ENCODE data around the gene ACSF3.
"Not testable (repeated sequence)": the region's sequence is repeated elsewhere in the genome, so short reads cannot be mapped to it uniquely, and the experiment has no call there.

ACSF3 gene

GRCh38 chr16:89174877-89175276 is 81.2 kb downstream of the ACSF3 start:
- no peak for DNase-seq (ENCODE audit: low read depth, low spot score)

- DNase-seq (ENCODE audit: low read depth, low spot score): no peak
Observed at GRCh38 chr16:89175280-89176146, 81.9 kb downstream of the ACSF3 start.

DNA sequence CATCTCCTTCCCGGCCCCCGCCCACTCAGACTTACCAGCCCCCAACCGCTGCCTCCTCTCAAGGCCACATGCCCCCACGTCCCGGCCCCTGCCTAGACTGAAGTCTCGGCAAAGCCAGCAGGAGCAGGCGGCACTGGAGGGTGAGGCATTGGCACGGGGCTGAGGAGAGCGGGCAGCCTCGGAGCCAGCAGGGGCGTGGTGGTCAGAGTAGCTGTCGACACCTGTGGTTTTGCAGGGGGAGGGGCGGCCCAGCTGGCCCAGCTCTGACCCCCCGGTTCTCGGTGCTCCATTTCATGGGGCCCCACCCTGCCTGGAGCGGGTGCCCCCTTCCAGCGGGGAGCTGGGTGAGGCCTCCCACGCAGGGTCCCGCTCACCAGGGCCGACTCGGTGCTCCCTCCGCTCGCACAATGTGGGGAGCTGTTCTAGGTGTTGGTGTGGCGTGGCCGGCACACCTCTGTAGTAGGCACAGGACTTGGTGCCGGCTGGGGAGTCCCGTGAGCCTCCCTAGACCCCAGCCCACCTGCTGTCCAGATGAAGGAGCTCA is 82.6 kb downstream of the ACSF3 start:
- DNase-seq (ENCODE audit: low read depth, low spot score): no peak

DNA sequence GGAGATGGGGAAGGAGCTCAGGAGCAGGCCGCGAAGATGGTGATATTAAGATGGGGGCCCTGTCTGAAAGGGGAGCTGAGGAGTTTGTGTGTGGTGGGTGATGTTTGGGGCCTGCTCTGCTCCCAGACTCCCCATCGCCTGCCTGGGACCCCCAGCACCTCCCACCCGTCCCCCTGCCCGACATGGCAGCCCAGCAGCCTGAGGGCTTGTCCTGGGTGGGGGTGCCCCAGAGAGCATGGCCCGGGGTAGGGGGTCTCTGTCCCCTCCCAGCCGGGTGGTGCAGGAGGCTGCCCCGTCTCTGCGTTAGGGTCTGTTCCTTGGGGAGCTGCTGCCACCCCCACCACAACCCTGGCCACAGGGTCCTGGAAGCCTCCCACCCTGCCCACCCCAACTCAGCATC is 83.1 kb downstream of the ACSF3 start:
- DNase-seq (ENCODE audit: low read depth, low spot score): no peak

DNA sequence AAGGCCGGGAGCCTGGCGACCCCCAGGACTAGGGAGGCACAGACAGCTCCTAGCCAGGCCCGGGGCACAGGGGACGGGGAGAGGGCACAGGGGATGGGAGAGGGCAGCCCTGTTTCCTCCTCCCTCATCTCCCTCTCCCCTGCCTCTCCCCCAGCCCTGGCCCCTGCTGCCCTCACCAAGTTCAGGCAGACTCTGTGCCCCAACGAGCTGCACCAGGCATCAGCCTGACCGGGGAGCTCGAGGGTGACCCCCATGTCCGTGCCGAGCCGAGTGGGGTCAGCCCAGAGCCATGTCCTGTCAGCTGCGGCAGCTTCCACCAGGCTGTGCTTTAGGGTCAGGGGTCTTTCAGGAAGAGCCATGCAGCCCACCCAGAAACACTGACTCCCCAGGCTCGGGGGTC is 83.8 kb downstream of the ACSF3 start:
- DNase-seq (ENCODE audit: low read depth, low spot score): no peak

- no peak for DNase-seq (ENCODE audit: low read depth, low spot score)
Observed at GRCh38 chr16:89178453-89179147, 84.9 kb downstream of the ACSF3 start.

GRCh38 chr16:89179148-89179484 is 85.5 kb downstream of the ACSF3 start:
- no peak for DNase-seq (ENCODE audit: low read depth, low spot score)

DNA sequence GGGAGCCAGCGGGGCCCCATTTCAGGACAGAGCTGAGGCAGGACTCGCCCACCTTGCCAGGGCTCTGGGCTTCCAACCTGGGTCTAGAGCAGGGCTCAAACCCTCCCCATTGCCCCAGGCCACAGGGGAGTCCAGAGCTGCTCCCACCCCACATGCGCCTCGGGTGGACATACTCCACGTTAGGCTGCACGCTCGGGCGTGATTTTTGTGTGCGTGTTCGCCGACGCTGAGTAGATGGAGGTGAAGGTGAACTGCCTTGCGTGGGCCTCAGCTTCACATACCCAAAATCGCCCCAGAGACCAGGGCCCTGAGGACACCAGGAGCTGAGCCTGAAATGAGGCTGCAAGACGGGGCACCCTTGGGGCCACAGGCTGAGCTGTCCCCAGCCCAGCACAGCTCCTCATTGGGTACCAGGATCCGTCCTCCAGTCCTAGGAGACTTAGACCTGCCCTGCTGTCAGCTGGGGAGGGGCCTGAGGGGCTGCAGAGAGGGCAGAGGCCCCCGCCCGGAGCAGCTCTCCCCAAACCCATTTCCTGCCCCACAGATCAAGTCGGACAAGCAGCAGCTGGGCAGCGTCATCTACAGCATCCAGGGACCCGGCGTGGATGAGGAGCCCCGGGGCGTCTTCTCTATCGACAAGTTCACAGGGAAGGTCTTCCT is 86.1 kb downstream of the ACSF3 start:
- no peak for DNase-seq (ENCODE audit: low read depth, low spot score)

DNA sequence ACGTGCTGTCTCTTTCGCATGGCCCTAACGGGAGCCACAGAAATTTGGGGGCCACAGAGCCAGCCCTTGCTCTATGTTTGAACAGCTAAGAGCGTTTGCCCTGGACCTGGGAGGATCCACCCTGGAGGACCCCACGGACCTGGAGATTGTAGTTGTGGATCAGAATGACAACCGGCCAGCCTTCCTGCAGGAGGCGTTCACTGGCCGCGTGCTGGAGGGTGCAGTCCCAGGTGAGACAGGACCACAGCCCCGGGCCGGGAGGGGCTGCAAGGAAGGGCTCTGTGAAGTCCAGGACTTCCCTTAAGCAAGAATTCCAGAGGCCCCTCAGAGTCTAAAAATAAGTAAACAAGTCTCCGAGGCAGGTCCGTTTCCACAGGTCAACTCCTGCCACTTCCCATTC is 89.8 kb downstream of the ACSF3 start:
- DNase-seq (ENCODE audit: low read depth, low spot score): no peak

GRCh38 chr16:89183975-89184676 is 90.5 kb downstream of the ACSF3 start:
- DNase-seq (ENCODE audit: low read depth, low spot score): no peak

GRCh38 chr16:89184677-89184932 is 91.0 kb downstream of the ACSF3 start:
- no peak for DNase-seq (ENCODE audit: low read depth, low spot score)

DNA sequence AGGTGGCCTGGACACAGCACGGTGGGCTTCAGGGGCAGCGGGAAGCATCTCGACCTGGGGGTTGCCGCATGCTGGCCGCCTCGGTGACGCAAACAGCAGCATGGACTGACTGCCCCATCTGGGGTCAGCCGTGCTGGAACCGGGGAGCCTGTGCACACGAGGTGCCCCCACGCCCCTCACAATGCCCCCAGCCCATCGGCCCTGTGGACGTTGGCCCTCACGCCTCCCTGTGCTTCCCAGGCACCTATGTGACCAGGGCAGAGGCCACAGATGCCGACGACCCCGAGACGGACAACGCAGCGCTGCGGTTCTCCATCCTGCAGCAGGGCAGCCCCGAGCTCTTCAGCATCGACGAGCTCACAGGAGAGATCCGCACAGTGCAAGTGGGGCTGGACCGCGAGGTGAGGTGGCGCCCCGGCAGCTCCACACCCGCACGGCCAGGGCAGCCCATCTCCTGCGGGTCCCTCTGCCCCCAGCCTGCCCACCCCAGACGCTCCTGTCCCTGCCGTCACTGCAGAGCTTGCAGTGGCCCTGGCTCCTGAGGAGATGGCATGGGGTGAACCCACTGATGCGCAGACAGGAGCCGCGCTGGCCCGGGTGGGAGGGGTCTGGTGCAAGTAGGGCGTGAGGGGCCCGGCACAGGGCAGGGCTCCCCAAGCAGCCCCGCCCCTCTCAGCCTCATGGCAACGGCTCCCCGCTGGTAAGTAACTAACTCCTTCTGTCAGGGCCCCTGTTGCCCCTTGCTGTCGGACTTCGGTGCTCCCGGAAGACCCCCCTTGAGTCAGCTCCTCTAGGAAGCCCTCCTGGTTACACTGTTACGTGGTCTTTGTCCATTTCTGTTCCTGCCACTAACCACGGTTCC is 91.5 kb downstream of the ACSF3 start:
- no peak for DNase-seq (ENCODE audit: low read depth, low spot score)

GRCh38 chr16:89185887-89186592 is 92.4 kb downstream of the ACSF3 start:
- DNase-seq (ENCODE audit: low read depth, low spot score): not testable (repeated sequence)

DNA sequence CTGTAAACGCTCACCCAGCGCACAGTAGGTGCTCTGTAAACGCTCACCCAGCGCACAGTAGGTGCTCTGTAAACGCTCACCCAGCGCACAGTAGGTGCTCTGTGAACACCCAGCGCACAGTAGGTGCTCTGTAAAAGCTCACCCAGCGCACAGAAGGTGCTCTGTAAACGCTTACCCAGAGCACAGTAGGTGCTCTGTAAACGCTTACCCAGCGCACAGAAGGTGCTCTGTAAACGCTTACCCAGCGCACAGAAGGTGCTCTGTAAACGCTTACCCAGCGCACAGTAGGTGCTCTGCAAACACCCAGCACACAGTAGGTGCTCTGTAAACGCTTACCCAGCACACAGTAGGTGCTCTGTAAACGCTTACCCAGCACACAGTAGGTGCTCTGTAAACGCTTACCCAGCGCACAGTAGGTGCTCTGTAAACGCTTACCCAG is 93.0 kb downstream of the ACSF3 start:
- DNase-seq (ENCODE audit: low read depth, low spot score): not testable (repeated sequence)

GRCh38 chr16:89187032-89187769 is 93.5 kb downstream of the ACSF3 start:
- no peak for DNase-seq (ENCODE audit: low read depth, low spot score)

- DNase-seq (ENCODE audit: low read depth, low spot score): no peak
Observed at GRCh38 chr16:89187770-89188392, 94.2 kb downstream of the ACSF3 start.

GRCh38 chr16:89188471-89189357 is 95.1 kb downstream of the ACSF3 start:
- DNase-seq (ENCODE audit: low read depth, low spot score): not testable (repeated sequence)

DNA sequence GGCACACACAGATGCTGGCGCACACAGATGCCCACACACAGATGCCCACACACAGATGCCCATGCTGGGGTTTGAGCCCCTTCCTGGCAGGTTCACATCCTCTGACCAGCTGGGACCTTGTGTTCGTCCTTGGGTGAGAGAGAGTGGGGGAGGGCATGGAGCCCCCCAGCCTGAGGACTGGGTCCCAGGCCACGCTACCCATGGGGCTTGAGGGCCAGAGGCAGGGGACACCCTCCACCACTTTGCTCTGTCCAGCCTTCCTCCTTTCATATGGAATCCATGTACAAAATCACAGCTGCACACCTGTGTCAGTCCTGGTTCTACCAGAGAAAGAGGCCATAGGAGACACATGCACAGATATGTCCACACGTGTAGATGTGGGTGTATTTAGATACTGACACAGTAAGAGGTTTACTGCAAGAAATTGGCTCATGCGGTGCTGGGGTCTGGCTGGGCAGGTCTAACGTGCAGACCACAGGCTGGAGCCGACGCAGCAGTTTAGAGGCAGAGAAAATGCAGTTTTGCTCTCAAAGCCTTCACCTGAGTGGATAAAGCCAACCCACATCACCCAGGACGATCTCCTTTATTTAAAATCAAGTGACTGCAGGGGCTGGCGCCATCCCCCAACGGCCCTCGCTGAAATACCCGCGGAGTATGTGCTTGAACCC is 95.8 kb downstream of the ACSF3 start:
- no peak for DNase-seq (ENCODE audit: low read depth, low spot score)

All from iPS DF 19.7 (cell line).